ENCODE results near the gene STYK1.
"Not testable (repeated sequence)": the region's sequence is repeated elsewhere in the genome, so short reads cannot be mapped to it uniquely, and the experiment has no call there.

The STYK1 gene

GRCh38 chr12:10618338-10618987 lies 55.4 kb downstream of the STYK1 start:
- DNase-seq = no peak

- no peak for DNase-seq
Observed at GRCh38 chr12:10617863-10618262, 56.0 kb downstream of the STYK1 start.

- no peak for DNase-seq
Observed at GRCh38 chr12:10615532-10615931, 58.3 kb downstream of the STYK1 start.

GRCh38 chr12:10614056-10614370 lies 59.8 kb downstream of the STYK1 start:
- DNase-seq = no peak

GRCh38 chr12:10613349-10614055 lies 60.4 kb downstream of the STYK1 start, which contains the start of gene MAGOHB:
Gene MAGOHB, minus strand, starts transcription at chr12:10613609. Its CDS starts 77 bp downstream, at chr12:10613532.
- peak; percentile 96 for DNase-seq

GRCh38 chr12:10612984-10613348 lies 60.9 kb downstream of the STYK1 start:
- peak; percentile 64 for DNase-seq

GRCh38 chr12:10612110-10612509 lies 61.7 kb downstream of the STYK1 start:
- no peak for DNase-seq

GRCh38 chr12:10611258-10611657 lies 62.6 kb downstream of the STYK1 start:
- DNase-seq = not testable (repeated sequence)

- DNase-seq = no peak
Observed at GRCh38 chr12:10610188-10610587, 63.7 kb downstream of the STYK1 start.

GRCh38 chr12:10607885-10608458 lies 65.9 kb downstream of the STYK1 start:
- no peak for DNase-seq

- no peak for DNase-seq
Observed at GRCh38 chr12:10601860-10602259, 72.0 kb downstream of the STYK1 start.

GRCh38 chr12:10600988-10601387 lies 72.9 kb downstream of the STYK1 start:
- no peak for DNase-seq

GRCh38 chr12:10595881-10596280 lies 78.0 kb downstream of the STYK1 start:
- no peak for DNase-seq

- DNase-seq = no peak
Observed at GRCh38 chr12:10590966-10591365, 82.9 kb downstream of the STYK1 start.

GRCh38 chr12:10584415-10584814 lies 89.4 kb downstream of the STYK1 start:
- DNase-seq = no peak

GRCh38 chr12:10582704-10583103 lies 91.1 kb downstream of the STYK1 start:
- no peak for DNase-seq

- DNase-seq = not testable (repeated sequence)
Observed at GRCh38 chr12:10582133-10582532, 91.7 kb downstream of the STYK1 start.

GRCh38 chr12:10574307-10574706 lies 99.5 kb downstream of the STYK1 start:
- no peak for DNase-seq

- not testable (repeated sequence) for DNase-seq
Observed at GRCh38 chr12:10572021-10572490, 101.8 kb downstream of the STYK1 start.

- DNase-seq = no peak
Observed at GRCh38 chr12:10571141-10571540, 102.7 kb downstream of the STYK1 start.

Measured in NCI-H1694 treated with DMSO at 0.1 percent for 48 hours (cell line).